GM10266 (cell line): Measurements from ENCODE around the gene COX5B.
"Not testable (repeated sequence)": the region's sequence is repeated elsewhere in the genome, so short reads cannot be mapped to it uniquely, and the experiment has no call there.

ENCODE experiments used
- DNase-seq: peaks from one replicate; pipeline ENCODE4 v3.0.0; 2012; ENCODE audit errors: extremely low spot score
- TF ChIP-seq, protein P1 (sequence below): IDR thresholded peaks from 2 replicates; pipeline ENCODE4 v1.5.1; 2012; ENCODE audit warnings: mild to moderate bottlenecking, low read depth; ENCODE audit not compliant: control insufficient read depth, insufficient read depth; ENCODE audit errors: missing control alignments

Gene COX5B

DNA sequence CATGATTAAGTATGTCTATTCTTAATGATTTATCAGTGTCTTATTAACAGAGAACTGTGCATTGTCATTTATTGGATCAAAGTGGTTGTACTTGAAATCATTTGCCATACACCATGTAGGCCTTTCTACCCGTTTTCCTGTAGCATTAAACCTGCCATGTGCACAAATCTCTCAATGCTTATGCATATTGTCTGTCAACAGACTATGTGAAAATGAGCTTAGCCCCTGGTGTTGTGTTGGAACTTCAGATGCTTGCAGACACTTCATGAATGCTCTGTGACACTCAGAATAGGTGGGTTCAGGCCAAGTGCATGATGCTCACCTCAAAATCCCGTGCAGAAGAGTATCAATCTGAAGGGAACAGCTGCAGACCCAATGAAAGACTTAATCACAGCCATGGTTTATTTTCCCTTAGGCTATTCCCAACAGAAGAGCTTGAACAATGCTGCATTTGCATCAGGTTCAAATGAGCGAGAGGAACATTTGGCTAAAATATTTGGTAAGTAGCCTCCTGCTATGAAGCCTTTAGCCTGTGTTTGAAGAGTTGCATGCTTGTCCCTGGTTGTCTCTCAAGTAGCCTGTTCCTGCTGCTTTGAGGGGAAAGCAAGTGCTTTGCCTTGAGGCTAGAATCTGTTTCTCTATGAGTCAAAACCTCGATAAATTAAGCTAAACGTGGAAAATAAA, 29.7 kb downstream of the COX5B start:
- TF ChIP-seq, protein P1, sequence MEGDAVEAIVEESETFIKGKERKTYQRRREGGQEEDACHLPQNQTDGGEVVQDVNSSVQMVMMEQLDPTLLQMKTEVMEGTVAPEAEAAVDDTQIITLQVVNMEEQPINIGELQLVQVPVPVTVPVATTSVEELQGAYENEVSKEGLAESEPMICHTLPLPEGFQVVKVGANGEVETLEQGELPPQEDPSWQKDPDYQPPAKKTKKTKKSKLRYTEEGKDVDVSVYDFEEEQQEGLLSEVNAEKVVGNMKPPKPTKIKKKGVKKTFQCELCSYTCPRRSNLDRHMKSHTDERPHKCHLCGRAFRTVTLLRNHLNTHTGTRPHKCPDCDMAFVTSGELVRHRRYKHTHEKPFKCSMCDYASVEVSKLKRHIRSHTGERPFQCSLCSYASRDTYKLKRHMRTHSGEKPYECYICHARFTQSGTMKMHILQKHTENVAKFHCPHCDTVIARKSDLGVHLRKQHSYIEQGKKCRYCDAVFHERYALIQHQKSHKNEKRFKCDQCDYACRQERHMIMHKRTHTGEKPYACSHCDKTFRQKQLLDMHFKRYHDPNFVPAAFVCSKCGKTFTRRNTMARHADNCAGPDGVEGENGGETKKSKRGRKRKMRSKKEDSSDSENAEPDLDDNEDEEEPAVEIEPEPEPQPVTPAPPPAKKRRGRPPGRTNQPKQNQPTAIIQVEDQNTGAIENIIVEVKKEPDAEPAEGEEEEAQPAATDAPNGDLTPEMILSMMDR, result no peak
- DNase-seq, result no peak

DNA sequence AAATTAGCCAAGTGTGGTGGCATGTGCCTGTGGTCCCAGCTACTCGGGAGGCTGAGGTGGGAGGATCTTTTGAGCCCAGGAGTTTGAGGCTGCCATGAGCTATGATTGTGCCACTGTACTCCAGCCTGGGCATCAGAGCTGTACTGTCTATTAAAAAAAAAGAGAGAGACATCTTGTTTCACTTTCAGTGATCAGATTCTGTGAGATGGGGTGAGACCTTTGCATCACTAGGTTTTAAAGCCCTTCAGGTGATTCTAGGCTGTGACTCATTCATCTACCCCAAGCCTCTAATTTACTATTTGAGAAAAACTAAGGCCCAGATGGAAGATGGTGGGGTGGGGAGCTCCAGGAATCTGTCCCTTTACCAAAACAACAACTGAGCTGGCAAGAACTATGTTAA, 30.8 kb downstream of the COX5B start:
- no peak for DNase-seq
- TF ChIP-seq, protein P1, result no peak

DNA sequence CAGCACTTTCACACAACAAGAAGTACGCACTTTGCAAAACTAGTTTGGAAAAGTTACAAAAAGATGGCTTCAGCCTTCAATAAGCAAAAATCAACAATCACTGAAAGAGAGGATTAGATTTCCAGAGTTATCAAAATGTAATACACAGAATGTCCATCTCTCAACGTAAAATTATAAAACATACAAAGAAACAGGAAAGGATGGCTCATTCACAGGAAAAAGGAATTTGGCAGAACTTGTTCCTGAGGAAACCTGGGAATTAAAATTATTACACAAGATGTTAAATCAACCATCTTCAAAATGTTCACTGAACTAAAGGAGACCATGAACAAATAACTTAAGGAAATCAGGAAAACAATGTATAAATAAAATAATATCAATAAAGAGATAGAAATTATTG, 31.6 kb downstream of the COX5B start:
- TF ChIP-seq, protein P1, result no peak
- DNase-seq, result no peak

DNA sequence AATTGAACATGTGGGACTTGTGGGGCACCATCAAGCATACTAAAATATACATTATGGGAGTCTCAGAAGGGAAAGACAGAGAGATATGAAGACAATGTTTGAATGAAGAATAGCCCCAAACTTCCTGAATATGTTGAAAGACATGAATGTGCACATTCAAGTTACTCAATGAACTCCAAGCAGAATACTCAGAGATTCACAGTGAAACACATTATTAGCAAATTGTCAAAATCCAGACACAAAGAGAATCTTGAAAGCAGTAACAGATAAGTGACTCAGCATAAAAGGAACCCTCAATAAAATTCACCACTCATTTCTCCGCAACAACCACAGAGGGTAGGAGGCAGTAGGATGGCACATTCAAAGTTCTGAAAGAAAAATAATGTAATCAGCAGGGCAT, 32.4 kb downstream of the COX5B start:
- TF ChIP-seq, protein P1, result no peak
- DNase-seq, result no peak

DNA sequence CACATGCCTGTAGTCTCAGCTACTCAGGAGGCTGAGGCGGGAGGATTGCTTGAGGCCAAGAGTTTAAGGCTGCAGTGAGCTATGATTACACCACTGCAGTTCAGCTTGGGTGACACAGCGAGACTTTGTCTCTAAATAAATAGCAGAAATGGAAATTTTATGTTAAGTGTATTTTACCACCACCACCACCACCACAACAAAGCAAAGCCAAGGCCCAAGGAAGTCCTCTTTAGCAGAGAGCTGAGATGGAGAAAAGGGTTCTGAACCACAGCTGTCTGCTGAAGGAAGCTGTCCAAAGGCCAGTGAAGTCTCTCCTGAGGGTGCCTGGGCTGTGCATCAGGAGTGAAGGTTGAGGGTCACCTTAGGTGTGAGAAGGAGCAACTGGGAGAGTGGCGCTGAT, 41.4 kb downstream of the COX5B start:
- not testable (repeated sequence) for DNase-seq

DNA sequence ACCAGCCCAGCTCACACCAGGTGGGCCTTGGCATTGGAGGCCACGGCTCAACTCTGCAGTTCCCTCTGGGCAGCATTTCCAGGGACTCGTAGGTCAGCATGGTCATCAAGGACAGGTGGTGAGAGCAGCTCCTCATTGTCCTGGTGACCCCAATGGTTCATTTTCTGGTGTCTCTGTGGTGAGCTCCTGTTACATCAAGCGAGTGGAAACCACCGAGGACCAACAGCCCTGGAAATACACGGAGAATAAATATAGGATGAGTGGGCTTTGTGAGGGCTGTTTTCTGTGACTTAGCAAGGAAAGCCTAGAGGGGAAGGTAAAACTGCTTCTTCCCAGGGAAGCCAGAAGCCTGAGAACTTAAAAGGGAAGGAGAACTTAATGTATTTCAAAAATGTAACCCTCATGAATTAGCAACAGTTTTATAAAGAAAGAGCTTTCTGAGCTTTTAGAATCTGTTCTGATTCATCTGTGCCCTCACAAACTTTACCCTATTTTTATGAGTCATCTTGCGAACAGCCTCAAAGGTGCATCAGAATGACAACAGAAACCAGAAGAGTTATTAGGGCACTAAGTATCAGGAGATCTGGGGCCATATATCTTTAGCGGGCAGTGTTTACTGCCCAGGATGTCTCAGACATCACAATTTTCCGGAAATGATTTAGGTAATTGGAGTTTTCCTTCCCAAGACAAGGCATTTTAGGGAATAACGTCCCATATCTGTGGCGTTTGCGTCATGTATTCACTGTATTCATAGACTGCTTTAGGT, 42.4 kb downstream of the COX5B start:
- TF ChIP-seq, protein P1, result no peak
- no peak for DNase-seq

DNA sequence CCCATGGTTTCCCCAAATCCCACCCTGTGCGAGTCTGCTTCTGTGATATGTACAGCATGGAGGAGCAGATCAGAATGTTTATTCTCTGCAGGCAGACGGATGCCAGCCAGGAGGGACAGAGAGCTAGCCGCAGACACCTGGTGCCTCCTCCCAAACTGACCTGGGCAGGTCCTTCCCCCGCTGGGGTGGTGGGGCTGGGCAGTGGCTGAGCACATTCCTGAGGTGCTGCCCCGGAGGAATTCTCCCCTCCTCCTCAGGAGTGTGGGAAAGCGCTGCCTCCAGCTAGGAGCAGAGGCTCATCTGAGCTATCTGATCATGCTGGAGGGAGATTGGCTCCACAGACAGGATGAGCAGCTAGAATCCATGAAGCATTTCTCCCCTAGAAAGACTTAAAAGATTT, 45.3 kb downstream of the COX5B start:
- TF ChIP-seq, protein P1, result no peak
- DNase-seq, result peak; percentile 1
